PFSK-1 (cell line): ENCODE data around the gene HMX1.

Experiments
- POLR2AphosphoS5 ChIP-seq: IDR thresholded peaks from 2 replicates; pipeline ENCODE4 v1.6.1; 2012; ENCODE audit warnings: low read depth, mild to moderate bottlenecking, control low read depth, low read length, moderate library complexity
- SIN3A ChIP-seq: IDR thresholded peaks from 2 replicates; pipeline ENCODE4 v1.6.1; 2012; ENCODE audit warnings: mild to moderate bottlenecking, low read length, moderate library complexity, borderline replicate concordance; ENCODE audit not compliant: insufficient read depth
- TF ChIP-seq, protein P1 (sequence below), 2 experiments: IDR thresholded peaks; 2 replicates each; pipeline versions ENCODE4 v1.6.1 to v1.8.0; 2011 to 2012; ENCODE audit warnings: low read depth in 2 of 2, low read length in 2 of 2, control low read depth in 1 of 2, inconsistent platforms in 1 of 2, mild to moderate bottlenecking in 1 of 2, moderate library complexity in 1 of 2; ENCODE audit not compliant: insufficient read depth in 1 of 2

DNA sequence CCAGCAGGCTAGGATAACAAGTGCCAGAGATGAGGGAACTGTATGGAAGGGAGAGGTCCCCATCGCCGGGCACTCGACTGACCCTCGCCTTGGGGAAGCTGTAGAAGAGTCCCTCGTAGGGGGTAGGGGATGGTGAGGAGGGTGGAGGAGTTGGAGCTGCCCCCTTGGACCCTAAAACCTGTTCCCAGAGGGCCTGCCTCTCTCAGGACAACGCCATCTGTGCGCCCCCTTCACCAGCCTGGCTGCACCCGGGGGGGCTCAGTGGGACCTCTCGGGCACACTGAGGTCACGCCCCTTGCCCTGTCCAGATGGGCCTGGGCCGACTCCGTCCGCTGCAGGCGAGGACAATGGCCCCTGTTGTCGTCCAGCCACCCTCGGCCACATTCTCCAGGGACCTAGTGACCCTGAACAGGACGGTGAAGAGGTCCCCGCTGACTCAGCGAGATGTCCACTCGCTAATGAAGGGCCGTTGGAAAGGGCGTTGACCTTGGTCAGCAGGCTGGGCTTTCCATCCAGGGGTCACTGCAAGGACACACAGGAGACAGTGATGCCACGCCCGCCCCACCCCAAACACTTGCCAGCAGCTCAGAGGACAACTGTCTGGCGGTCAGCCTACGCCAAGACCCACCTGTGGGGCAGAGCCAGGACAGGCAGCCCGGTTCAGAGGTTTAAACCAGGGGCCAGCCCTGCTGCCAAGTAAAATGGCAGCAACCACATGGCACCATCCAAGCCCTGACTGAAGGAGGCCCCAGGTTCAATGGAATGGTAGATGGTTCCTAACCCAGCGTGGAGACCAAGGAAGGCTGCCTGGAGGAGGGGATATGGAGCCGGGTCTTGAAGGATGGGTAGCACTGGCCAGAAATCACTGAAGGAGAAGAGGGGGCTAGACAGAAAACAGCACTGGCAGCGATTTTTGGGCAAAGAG lies 51.2 kb downstream of the HMX1 start:
- TF ChIP-seq, protein P1, sequence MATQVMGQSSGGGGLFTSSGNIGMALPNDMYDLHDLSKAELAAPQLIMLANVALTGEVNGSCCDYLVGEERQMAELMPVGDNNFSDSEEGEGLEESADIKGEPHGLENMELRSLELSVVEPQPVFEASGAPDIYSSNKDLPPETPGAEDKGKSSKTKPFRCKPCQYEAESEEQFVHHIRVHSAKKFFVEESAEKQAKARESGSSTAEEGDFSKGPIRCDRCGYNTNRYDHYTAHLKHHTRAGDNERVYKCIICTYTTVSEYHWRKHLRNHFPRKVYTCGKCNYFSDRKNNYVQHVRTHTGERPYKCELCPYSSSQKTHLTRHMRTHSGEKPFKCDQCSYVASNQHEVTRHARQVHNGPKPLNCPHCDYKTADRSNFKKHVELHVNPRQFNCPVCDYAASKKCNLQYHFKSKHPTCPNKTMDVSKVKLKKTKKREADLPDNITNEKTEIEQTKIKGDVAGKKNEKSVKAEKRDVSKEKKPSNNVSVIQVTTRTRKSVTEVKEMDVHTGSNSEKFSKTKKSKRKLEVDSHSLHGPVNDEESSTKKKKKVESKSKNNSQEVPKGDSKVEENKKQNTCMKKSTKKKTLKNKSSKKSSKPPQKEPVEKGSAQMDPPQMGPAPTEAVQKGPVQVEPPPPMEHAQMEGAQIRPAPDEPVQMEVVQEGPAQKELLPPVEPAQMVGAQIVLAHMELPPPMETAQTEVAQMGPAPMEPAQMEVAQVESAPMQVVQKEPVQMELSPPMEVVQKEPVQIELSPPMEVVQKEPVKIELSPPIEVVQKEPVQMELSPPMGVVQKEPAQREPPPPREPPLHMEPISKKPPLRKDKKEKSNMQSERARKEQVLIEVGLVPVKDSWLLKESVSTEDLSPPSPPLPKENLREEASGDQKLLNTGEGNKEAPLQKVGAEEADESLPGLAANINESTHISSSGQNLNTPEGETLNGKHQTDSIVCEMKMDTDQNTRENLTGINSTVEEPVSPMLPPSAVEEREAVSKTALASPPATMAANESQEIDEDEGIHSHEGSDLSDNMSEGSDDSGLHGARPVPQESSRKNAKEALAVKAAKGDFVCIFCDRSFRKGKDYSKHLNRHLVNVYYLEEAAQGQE (IDR thresholded peaks at IDR 0.05; ENCODE audit: insufficient read depth in 1 of 2, low read depth in 2 of 2, low read length in 2 of 2): no peak
- TF ChIP-seq SIN3A: no peak
- TF ChIP-seq POLR2AphosphoS5: no peak
